HS-27A (cell line): ENCODE results near the gene FXYD6.

Experiments
- DNase-seq: peaks from one replicate; pipeline ENCODE4 v3.0.0-alpha.2; 2012; ENCODE audit warnings: low read depth, missing footprints

The FXYD6 gene

DNA sequence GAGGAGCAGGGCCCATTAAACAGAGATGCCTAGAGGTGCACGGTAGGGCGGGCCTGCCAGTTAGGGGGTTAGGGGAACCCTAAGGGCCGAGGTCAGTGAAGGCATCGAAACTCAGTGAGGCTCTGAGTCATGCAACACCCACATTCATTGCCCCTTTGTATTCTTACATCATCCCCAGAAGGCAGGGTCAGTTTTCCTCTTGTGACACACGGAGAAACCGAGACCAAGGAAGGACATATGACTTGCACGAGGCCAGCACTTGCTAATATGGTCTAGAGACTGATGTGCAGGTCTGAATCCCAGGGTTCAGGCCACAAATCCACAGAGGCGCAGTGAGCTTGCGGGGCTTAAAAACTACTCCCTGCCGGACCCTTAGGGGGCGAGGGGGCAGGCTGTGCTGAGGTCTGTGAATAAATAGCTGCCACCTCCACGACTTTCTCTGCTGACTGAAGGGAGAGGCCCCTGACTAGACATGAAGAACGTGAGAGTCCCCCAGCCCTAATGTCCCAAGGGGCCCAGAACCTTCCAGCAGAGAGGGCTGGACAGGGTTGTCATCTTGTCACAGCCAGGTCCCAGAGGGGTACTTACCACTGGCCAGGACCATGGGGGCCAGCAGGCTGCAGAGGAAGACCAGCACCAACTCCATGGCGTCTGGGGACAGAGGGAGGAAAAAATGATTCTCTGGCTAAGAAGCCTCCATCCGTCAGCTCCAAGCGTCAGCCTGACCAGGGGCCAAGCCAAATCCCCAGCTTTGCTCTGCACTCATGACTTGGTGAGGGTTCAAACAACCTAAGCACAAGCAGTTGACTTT lies 34.1 kb downstream of the FXYD6 start:
- DNase-seq = no peak

DNA sequence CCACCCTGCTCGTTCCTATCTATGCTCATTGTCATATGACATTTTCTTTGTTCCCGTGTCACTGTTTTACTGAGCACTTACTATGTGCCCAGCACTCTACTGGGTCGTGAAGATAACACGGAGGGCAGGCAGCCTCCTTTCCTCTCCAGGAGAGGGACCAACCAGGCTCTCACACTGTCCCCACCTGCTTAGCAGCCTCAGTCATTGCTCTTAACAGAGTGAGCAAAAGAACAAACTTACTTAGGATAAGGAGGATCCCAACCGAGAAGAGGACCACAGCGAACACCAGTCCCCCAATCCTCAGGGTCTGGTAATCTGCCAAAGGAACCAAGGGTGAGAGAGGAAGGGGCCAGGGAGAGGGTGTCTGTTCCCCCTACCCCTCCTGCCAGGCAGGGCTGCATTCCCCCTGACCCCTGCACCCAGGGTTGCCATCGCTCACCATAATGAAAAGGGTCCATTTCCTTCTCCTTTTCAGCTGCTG lies 34.9 kb downstream of the FXYD6 start:
- no peak for DNase-seq

DNA sequence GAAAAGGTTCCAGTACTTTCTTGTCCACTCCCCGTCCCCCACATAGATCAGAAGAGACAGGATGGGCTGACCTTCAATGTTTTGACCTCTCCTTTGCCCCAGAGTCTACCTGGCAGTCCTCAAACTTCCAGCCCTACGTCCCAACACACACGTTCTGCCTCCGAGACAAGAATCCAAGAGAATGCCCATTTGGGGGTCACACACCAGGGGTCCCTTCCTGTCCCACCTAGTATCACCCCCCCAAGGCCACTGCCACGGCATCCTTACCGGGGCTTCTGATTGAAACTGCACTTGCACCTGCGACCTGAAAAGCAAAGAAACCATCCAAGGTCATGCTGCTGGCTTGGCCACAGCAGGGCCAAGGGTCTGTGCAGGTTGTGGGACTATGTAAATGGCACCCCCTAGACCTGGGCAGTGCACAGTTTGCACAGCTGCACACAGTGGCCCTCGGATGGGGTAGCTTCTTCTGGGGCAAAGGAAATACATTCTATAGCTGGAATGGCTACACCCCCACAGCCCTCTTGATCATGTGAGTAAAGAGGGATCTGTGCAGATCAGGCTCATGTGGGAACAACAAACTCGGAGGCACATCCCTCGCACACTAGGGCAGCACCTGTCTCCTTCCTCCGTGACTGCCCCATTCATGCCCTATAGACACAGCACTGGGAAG lies 35.4 kb downstream of the FXYD6 start:
- DNase-seq = no peak

- no peak for DNase-seq
These were observed 36.3 kb downstream of the FXYD6 start for GRCh38 chr11:117839936-117840813.

- no peak for DNase-seq
These were observed 37.0 kb downstream of the FXYD6 start for GRCh38 chr11:117839380-117839881.

DNA sequence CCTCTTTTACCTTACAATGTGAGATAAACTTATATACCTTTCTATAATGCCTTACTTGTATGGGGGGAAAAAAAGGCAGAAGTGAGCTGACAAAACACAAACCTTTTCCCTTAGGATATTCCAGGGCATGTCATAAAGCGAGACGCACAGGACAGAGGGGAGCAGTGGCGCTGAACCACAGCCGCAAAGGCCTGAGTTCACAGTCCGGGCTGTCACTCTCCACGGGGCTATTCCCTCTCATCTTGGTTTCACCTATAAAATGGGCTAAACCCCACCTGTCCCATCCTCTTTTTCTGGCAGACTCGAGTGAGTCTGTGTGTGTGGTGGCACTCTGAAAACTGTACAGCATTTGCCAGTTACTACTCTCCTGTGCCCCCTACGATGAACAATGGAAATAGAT lies 37.6 kb downstream of the FXYD6 start:
- no peak for DNase-seq

DNA sequence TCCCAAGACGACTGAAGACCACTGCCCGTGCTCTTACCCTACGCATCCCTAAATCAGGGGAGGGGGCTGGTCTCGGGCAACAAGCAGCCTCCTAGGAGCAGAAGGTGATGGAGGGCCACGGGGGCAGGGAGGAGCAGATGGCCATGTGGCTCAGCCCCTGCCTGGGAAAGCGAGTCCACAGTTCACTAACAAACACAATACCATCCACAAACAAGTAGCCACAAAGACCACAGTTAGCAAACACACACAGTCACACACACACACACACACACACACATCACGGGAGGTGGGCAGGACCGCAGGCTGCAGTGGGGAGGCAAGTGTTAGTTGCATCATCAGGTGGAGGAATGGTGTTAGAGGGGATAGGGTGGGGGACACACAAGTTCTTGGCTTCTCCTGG lies 38.7 kb downstream of the FXYD6 start:
- DNase-seq = no peak

DNA sequence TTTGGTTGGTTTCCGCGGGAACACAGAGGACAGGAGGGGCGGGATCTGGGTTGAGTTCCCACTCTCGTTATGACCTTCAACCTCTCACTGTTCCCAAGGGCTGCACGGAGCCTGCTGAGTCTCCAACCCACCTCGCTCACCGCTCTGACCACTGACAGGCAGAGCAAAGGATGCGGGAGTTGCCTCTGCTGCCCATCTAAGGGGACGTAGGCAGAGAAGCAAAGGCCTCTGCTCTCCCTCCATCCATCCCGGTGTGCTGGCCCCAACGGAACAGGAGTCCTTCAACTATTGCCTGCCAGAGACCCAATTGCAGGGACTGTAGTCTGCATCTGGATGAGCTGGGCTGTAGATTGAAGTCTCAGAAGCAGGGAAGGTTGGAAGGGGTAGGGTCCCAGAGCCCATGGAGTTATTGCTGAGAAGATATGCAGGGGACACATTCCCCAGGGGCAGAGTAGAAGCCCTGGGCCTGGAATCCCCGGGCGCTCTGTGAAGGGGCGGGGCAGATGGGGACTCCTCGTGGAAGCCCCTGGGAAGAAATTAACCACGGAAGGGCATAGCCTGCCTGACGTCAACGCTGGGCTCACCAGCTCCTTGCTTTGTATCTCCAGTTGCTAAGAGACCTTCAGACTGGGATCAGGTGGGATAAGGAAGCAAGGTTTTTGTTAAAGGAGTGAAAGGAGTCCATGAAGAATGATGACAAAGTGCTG lies 39.2 kb downstream of the FXYD6 start:
- no peak for DNase-seq

DNA sequence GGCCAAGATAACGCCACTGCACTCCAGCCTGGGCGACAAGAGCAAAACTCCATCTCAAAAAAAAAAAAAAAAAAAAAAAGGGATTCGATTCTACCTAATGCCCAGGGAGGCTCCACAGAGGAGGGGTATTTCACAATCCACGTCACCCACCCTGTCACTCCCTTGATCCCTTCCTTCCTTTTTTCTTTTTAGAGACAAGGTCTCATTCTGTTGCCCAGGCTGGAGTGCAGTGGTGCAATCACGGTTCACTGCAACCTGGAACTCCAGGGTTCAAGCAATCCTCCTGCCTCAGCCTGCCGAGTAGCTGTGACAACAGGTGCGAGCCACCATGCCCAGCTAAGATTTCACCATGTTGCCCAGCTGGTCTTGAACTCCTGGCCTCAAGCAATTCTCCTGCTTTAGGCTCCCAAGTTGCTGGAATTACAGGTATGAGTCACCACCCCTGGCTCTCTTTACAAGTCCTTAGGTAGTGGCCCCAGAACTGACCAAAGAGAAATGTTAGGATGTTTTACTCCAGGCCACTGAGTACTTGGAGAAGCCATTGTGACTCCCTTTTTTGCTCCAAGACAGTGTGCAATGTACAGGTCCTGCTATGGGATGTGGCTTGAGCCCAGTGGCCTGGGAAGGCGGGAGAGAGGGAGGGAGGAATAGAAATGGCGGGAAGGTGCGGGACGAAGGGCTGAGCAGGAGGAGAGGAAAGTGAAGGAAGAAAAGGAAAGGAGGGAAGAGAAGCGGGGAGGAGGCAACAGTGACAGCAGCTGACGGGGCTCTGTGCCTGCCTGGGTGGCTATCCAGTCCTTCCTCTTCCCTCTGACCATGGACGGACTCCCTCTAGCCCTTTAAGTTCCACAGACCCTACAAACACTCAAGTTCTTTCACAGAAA lies 40.1 kb downstream of the FXYD6 start:
- DNase-seq = no peak

- no peak for DNase-seq
These were observed 40.9 kb downstream of the FXYD6 start for GRCh38 chr11:117835576-117835975.

DNA sequence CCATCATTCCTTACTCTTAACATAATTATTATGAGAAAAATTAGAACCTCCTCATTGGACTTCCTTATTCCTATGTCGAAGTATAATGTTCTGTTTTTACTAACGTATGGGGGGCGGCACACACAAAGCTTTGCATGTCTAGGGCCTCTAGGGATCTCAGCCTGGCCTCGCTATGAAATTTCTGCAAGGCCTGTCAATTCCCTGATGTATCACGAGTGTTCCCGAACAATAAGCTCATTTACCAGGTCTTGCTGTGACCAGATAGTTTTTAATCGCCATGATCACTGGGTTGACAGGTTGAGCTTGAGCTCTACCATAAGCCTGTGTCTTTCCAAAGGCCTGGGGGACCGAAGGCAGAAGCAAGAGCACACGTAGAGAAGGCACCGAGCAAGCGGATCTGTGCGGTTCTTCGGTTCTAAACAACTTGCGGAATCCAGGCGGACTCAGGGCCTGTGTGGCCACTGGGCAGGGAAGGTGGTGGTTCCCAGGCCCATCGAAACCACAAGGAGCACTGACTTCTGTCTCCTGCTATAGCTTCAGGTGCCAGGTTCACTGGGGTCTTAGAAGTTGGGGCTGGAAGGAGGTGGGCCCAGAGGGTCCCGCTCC lies 41.5 kb downstream of the FXYD6 start:
- DNase-seq = no peak

GRCh38 chr11:117834068-117834810 lies 42.2 kb downstream of the FXYD6 start:
- DNase-seq = no peak

- DNase-seq = no peak
These were observed 43.0 kb downstream of the FXYD6 start for GRCh38 chr11:117833401-117833891.

- no peak for DNase-seq
These were observed 43.9 kb downstream of the FXYD6 start for GRCh38 chr11:117832511-117832910.

- no peak for DNase-seq
These were observed 44.6 kb downstream of the FXYD6 start for GRCh38 chr11:117831661-117832415.

DNA sequence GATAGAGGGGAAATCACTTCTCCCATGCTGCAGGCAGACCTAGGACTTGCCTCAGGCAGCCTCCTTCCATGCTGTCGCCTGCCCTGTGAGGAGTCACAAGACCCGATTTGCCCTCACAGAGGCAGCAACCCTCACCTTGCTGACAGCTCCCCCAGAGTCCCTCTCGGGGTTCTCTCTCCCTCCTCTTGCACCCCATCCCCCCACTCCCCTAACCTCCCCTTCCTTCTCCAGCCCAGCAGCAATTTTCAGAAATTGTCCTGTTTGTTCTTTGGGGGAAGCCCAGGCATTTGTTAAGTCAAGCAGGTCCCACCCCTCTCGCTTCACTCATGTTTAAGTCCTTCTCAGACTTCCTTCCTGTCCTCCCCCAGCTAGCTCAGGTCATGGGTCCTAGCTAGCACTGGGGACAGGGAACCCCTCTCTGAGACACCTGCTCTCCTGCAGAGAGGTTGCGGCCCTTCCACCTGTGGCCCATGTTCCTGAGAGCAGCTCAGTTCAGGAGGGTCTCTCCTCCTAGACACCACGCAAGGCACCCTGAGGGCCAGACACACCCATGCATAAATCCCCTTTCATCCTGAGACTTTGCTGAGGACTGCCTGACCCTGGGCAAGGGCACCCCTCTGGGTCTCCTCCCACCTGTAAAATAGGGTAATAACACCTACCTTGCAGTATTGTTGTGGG lies 45.6 kb downstream of the FXYD6 start:
- DNase-seq = no peak

- DNase-seq = no peak
These were observed 46.4 kb downstream of the FXYD6 start for GRCh38 chr11:117830072-117830471.

GRCh38 chr11:117829369-117829725 lies 47.1 kb downstream of the FXYD6 start:
- no peak for DNase-seq
